Fibroblast of pulmonary artery (primary cell): ENCODE data around the gene RELN.

Experiments used
- DNase-seq: peaks from one replicate; pipeline ENCODE4 v3.0.0-alpha.2; 2010; ENCODE audit warnings: low read depth
- H3K4me3 ChIP-seq: replicated peaks from 2 replicates; pipeline ENCODE4 v1.5.1; 2011; ENCODE audit warnings: low read depth, mild to moderate bottlenecking, control low read depth, low read length, moderate library complexity
- TF ChIP-seq, protein P1 (sequence below): IDR thresholded peaks from 2 replicates; pipeline ENCODE4 v1.5.1; 2011; ENCODE audit warnings: mild to moderate bottlenecking, control low read depth, low read length, inconsistent platforms; ENCODE audit errors: missing control alignments

Gene RELN

DNA sequence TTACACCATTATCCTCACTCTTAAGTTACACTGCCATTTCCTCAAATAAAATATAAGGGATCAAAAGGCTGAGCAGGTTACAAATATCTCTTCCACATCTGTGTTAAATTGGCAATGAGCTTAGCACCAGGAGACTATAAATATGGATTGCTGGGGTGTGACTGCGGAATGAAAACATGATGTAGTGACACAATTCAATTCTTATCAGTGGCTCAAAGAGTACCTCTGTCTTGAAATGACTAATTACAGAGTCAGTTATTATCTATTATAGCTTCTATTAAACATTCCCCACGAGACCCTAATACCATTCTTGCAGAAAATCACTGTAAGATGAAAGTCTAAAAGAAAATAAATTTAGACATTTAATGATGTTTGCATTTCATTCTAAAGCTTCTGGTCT is 67.1 kb downstream of the RELN start:
- no peak overlapping the region for H3K4me3 ChIP-seq
- TF ChIP-seq, protein P1, sequence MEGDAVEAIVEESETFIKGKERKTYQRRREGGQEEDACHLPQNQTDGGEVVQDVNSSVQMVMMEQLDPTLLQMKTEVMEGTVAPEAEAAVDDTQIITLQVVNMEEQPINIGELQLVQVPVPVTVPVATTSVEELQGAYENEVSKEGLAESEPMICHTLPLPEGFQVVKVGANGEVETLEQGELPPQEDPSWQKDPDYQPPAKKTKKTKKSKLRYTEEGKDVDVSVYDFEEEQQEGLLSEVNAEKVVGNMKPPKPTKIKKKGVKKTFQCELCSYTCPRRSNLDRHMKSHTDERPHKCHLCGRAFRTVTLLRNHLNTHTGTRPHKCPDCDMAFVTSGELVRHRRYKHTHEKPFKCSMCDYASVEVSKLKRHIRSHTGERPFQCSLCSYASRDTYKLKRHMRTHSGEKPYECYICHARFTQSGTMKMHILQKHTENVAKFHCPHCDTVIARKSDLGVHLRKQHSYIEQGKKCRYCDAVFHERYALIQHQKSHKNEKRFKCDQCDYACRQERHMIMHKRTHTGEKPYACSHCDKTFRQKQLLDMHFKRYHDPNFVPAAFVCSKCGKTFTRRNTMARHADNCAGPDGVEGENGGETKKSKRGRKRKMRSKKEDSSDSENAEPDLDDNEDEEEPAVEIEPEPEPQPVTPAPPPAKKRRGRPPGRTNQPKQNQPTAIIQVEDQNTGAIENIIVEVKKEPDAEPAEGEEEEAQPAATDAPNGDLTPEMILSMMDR, result no peak
- DNase-seq, result no peak

- no peak for DNase-seq
- TF ChIP-seq, protein P1, result no peak
- H3K4me3 ChIP-seq, result no peak overlapping the region
Observed at GRCh38 chr7:103921692-103922091, 67.8 kb downstream of the RELN start.

- TF ChIP-seq, protein P1, result no peak
- DNase-seq, result no peak
- H3K4me3 ChIP-seq, result no peak overlapping the region
Observed at GRCh38 chr7:103919272-103919868, 70.1 kb downstream of the RELN start.

DNA sequence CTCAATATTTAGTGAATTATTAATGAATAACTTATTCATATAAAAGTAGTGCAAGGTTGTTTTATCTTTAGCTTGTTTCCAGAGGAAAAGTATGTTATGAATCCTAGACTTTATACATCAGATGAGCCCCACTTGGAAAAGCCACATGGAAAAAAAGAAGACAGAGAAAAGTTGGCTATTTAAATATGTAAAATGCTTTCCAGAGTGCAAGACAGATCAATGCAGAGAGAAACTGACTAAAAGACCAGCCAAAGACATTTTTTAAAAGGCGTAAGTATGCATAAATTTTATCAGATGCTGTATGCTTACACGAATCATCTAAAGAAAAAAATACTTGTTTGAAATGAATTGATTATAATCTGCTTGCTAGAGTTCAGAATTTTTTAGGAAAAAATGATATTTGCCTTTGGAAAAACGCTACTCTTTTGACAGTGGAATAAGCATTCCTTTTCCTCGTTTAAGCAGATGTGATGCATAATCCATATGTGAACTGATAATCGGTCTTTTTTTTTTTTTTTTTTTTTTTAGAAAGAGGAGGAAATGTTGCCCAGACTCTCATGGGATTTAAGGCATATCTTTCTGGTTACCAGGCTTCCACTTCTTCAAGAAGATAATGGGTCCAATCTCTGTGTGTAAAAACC is 70.7 kb downstream of the RELN start:
- H3K4me3 ChIP-seq, result no peak overlapping the region
- DNase-seq, result no peak
- TF ChIP-seq, protein P1, result no peak

DNA sequence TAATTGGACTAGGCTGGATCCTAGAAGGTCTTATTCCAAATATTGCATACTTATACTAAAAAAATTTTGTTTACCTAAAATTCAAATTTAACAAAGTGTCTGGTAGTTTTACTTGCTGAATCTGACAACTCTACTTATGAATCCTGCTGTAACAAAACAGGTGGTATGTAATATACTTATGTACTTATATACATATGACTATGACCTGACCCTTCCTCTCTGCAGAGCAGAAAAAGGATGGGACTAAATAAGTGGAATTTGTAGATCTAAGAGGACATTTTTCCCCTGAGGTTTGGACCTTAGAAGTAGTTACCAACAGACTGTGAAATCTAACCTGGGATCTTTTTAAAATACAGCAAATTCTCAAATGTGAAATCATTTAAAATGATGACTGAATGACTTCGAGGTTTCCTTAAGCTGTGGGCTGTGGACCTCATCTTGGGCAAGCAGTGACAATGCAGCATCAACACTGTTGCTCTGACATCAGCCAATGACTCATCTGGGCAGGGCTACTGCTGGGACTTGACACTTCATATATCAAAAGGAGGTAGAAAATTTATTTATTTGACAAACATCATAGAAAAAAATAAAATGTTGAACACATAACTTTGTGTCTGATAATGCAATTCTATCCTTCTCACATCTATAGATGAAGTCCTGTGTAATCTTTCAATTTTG is 73.6 kb downstream of the RELN start:
- DNase-seq, result peak; percentile 13
- TF ChIP-seq, protein P1, result no peak
- H3K4me3 ChIP-seq, result no peak overlapping the region

DNA sequence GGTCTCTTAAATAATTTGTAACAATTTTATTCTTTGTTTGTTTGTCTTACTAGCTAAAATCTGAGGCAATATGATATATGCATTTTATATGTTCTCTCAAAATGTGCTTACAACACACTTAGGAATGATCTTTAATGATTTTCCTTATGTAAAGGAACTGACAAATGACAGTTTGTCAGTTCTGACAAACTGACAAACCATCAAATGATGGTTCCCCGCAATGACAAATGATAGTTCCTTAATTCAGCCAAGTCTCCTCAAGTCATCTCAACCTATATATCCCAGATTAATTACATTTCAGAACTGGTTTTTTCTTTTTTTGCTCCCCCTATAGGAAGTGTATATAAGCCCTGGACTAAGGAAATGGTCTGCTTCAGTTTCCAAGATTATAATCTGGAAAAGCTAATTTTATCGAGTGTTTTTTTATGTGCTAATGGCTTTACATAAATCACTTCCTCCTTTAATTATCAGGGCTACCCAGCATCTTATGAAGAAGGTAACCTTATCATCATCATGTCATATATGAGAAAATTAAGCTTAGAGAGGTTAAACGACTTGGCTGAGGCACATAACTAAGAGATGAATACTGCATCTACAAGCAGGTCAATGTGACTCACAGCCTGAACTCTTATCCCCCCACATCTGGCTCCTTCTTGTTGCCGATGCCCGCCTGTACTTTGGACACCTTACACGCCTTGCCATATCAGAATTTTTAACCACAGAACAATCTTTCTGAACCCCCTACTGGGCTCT is 75.1 kb downstream of the RELN start:
- no peak overlapping the region for H3K4me3 ChIP-seq
- no peak for DNase-seq
- TF ChIP-seq, protein P1, result no peak
